Ishikawa (cell line): Measurements from ENCODE around the gene DCC.

Experiments
- EGR1 ChIP-seq: IDR thresholded peaks from 2 replicates; pipeline ENCODE4 v1.6.1; 2012
- EP300 ChIP-seq: IDR thresholded peaks from 2 replicates; pipeline ENCODE4 v1.6.1; 2012; ENCODE audit warnings: borderline replicate concordance
- MAX ChIP-seq: IDR thresholded peaks from 2 replicates; pipeline ENCODE4 v1.6.1; 2012
- TCF12 ChIP-seq: IDR thresholded peaks from 2 replicates; pipeline ENCODE4 v1.6.1; 2012; ENCODE audit warnings: low read depth
- TF ChIP-seq, protein P1 (sequence below): IDR thresholded peaks from 2 replicates; pipeline ENCODE4 v1.6.1; 2012; ENCODE audit warnings: low read depth, mild to moderate bottlenecking
- TF ChIP-seq, protein P2 (sequence below): IDR thresholded peaks from 2 replicates; pipeline ENCODE4 v1.6.1; 2012

DNA sequence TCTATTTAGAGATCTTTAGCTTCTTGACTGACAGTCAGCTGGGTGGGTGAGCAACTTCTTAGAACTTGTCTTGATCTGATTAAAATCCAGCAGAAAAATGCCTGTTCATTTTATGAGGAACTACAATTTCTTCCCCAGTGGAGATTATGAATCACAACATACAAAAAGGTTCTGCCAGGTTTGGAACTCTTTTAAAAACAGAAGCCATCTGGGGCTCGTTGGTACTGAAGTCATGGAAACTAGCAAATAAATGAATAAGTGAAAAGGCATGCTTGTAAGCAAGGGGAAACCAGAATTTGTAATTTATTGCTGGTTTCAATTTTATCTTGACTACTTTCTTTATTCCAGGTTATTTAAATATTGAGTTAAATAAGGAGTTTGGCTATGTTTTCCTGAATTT is 1117.1 kb downstream of the DCC start:
- TF ChIP-seq MAX (no peak), TCF12 (no peak), EP300 (no peak), EGR1 (no peak)
- TF ChIP-seq, protein P1, sequence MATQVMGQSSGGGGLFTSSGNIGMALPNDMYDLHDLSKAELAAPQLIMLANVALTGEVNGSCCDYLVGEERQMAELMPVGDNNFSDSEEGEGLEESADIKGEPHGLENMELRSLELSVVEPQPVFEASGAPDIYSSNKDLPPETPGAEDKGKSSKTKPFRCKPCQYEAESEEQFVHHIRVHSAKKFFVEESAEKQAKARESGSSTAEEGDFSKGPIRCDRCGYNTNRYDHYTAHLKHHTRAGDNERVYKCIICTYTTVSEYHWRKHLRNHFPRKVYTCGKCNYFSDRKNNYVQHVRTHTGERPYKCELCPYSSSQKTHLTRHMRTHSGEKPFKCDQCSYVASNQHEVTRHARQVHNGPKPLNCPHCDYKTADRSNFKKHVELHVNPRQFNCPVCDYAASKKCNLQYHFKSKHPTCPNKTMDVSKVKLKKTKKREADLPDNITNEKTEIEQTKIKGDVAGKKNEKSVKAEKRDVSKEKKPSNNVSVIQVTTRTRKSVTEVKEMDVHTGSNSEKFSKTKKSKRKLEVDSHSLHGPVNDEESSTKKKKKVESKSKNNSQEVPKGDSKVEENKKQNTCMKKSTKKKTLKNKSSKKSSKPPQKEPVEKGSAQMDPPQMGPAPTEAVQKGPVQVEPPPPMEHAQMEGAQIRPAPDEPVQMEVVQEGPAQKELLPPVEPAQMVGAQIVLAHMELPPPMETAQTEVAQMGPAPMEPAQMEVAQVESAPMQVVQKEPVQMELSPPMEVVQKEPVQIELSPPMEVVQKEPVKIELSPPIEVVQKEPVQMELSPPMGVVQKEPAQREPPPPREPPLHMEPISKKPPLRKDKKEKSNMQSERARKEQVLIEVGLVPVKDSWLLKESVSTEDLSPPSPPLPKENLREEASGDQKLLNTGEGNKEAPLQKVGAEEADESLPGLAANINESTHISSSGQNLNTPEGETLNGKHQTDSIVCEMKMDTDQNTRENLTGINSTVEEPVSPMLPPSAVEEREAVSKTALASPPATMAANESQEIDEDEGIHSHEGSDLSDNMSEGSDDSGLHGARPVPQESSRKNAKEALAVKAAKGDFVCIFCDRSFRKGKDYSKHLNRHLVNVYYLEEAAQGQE = no peak
- TF ChIP-seq, protein P2, sequence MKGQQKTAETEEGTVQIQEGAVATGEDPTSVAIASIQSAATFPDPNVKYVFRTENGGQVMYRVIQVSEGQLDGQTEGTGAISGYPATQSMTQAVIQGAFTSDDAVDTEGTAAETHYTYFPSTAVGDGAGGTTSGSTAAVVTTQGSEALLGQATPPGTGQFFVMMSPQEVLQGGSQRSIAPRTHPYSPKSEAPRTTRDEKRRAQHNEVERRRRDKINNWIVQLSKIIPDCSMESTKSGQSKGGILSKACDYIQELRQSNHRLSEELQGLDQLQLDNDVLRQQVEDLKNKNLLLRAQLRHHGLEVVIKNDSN = no peak
